Neuronal stem cell (in vitro differentiated cells): ENCODE results near the gene TEX29.

ENCODE experiments used
- DNase-seq: peaks from one replicate; pipeline ENCODE4 v3.0.0-alpha.2; 2013; ENCODE audit warnings: low spot score
- H2AFZ ChIP-seq: one replicate; pipeline ENCODE4 v1.6.1; 2013; ENCODE audit warnings: mild to moderate bottlenecking, low read length, inconsistent platforms
- H2AK5ac ChIP-seq: 2 replicates; pipeline ENCODE4 v1.6.1; 2013; ENCODE audit warnings: low read depth, mild to moderate bottlenecking, inconsistent platforms, low read length, moderate library complexity, mixed read lengths
- H2BK120ac ChIP-seq: 2 replicates; pipeline ENCODE4 v1.6.1; 2013; ENCODE audit warnings: low read depth, mild to moderate bottlenecking, inconsistent platforms, low read length, moderate library complexity, mixed read lengths
- H2BK12ac ChIP-seq: one replicate; pipeline ENCODE4 v1.6.1; 2013; ENCODE audit warnings: low read length, inconsistent platforms
- H2BK15ac ChIP-seq: 2 replicates; pipeline ENCODE4 v1.6.1; 2013; ENCODE audit warnings: mild to moderate bottlenecking, low read length, inconsistent platforms, mixed read lengths
- H2BK5ac ChIP-seq: one replicate; pipeline ENCODE4 v1.6.1; 2013; ENCODE audit warnings: inconsistent platforms, mild to moderate bottlenecking, low read length, moderate library complexity
- H3K14ac ChIP-seq: one replicate; pipeline ENCODE4 v1.6.1; 2013; ENCODE audit warnings: low read length, inconsistent platforms
- H3K18ac ChIP-seq: 2 replicates; pipeline ENCODE4 v1.6.1; 2013; ENCODE audit warnings: low read length, inconsistent platforms
- H3K23ac ChIP-seq: 2 replicates; pipeline ENCODE4 v1.6.1; 2013; ENCODE audit warnings: low read depth, mild to moderate bottlenecking, mixed read lengths, low read length, inconsistent platforms; ENCODE audit not compliant: poor library complexity
- H3K27ac ChIP-seq: replicated peaks from 3 replicates; pipeline ENCODE4 v1.5.1; 2013; ENCODE audit warnings: low read length, inconsistent platforms
- H3K27me3 ChIP-seq, 3 experiments: 2 replicates each; pipeline ENCODE4 v1.6.1; 2013; ENCODE audit warnings: low read length in 3 of 3, mild to moderate bottlenecking in 2 of 3, inconsistent platforms in 1 of 3, low read depth in 1 of 3, mixed read lengths in 1 of 3, moderate library complexity in 1 of 3; ENCODE audit not compliant: control insufficient read depth in 3 of 3, insufficient read depth in 3 of 3
- H3K36me3 ChIP-seq, 2 donors: replicated peaks in 1 of 2; 2 replicates each; pipeline ENCODE4 v1.6.1; 2013; ENCODE audit warnings: low read length in 2 of 2; ENCODE audit not compliant: control insufficient read depth in 2 of 2, insufficient read depth in 2 of 2
- H3K4ac ChIP-seq: 2 replicates; pipeline ENCODE4 v1.6.1; 2013; ENCODE audit warnings: inconsistent platforms, mild to moderate bottlenecking, low read length, moderate library complexity
- H3K4me1 ChIP-seq, 2 donors: 1 replicate in 1 of 2; 2 replicates in 1 of 2; pipeline ENCODE4 v1.6.1; 2013; ENCODE audit warnings: low read length in 2 of 2, low read depth in 1 of 2; ENCODE audit not compliant: control insufficient read depth in 2 of 2, insufficient read depth in 1 of 2
- H3K4me2 ChIP-seq: one replicate; pipeline ENCODE4 v1.6.1; 2013; ENCODE audit warnings: mild to moderate bottlenecking, low read length, inconsistent platforms; ENCODE audit not compliant: insufficient read depth, poor library complexity, severe bottlenecking
- H3K4me3 ChIP-seq, 2 donors: 2 replicates each; pipeline ENCODE4 v1.5.1; 2013; ENCODE audit warnings: low read length in 2 of 2, mild to moderate bottlenecking in 2 of 2, inconsistent platforms in 1 of 2, moderate library complexity in 1 of 2
- H3K79me1 ChIP-seq: one replicate; pipeline ENCODE4 v1.6.1; 2013; ENCODE audit warnings: low read depth, mild to moderate bottlenecking, inconsistent platforms, low read length, moderate library complexity
- H3K9ac ChIP-seq: one replicate; pipeline ENCODE4 v1.6.1; 2013; ENCODE audit warnings: mild to moderate bottlenecking, low read depth, low read length, inconsistent platforms; ENCODE audit not compliant: poor library complexity
- H3K9me3 ChIP-seq, 2 donors: replicated peaks in 1 of 2; 2 replicates each; pipeline versions ENCODE3 to v1.6.1; 2013; ENCODE audit warnings: low read length in 2 of 2, mild to moderate bottlenecking in 2 of 2, inconsistent platforms in 1 of 2, low read depth in 1 of 2, mixed read lengths in 1 of 2, moderate library complexity in 1 of 2; ENCODE audit not compliant: control insufficient read depth in 2 of 2, insufficient read depth in 1 of 2
- H4K8ac ChIP-seq: one replicate; pipeline ENCODE4 v1.6.1; 2013; ENCODE audit warnings: low read depth, mild to moderate bottlenecking, inconsistent platforms, low read length, moderate library complexity
- H4K91ac ChIP-seq: one replicate; pipeline ENCODE4 v1.6.1; 2013; ENCODE audit warnings: low read length, low read depth, mild to moderate bottlenecking, inconsistent platforms; ENCODE audit not compliant: poor library complexity
- WGBS, 2 donors: extraction: QIAGEN DNeasy Blood & Tissue Kit; methylation state at CpG; one replicate each; pipeline ENCODE4 v1.1.7; 2013; ENCODE audit warnings: missing lambda C conversion rate in 2 of 2, mixed read lengths in 1 of 2; ENCODE audit not compliant: insufficient read length in 2 of 2, insufficient replicate concordance in 1 of 2; ENCODE audit errors: extremely low coverage in 2 of 2; 5-methylcytosine and 5-hydroxymethylcytosine counted together

TEX29 gene

GRCh38 chr13:111338841-111339240 lies 18.4 kb downstream of the TEX29 start:
- Histone ChIP-seq H2BK120ac (no peak overlapping the region), H3K4ac (no peak overlapping the region), H4K91ac (no peak overlapping the region), H3K14ac (no peak overlapping the region), H2AK5ac (no peak overlapping the region), H3K27me3 (no peaks in the 10 kb centered on the region), H3K23ac (no peak overlapping the region), H2AFZ (no peak overlapping the region), H2BK15ac (no peak overlapping the region), H3K36me3 (no peaks in the 10 kb centered on the region), H3K9ac (no peak overlapping the region), H3K4me3 (no peak overlapping the region), H3K4me2 (no peak overlapping the region), H3K4me1 (no peaks in the 10 kb centered on the region), H2BK5ac (no peak overlapping the region), H3K27ac (no peak overlapping the region), H2BK12ac (no peak overlapping the region), H3K18ac (no peak overlapping the region), H3K9me3 (peaks cover 0 to 2% of the 10 kb centered on the region in 2 donors), H3K79me1 (no peaks in the 10 kb centered on the region), H4K8ac (no peak overlapping the region)
- DNase-seq = no peak
- no CpG with 5 or more reads among the region's 11 CpGs for WGBS, 2 donors

GRCh38 chr13:111339366-111340143 lies 19.1 kb downstream of the TEX29 start:
- Histone ChIP-seq H3K9me3 (no peaks in the 10 kb centered on the region), H4K91ac (no peak overlapping the region), H3K4ac (no peak overlapping the region), H4K8ac (no peak overlapping the region), H3K9ac (no peak overlapping the region), H3K4me3 (no peak overlapping the region), H3K27ac (no peak overlapping the region), H2BK15ac (no peak overlapping the region), H3K27me3 (no peaks in the 10 kb centered on the region), H2BK12ac (no peak overlapping the region), H3K4me1 (peaks cover 0 to 3% of the 10 kb centered on the region in 2 donors), H3K23ac (no peak overlapping the region), H2BK120ac (no peak overlapping the region), H3K18ac (no peak overlapping the region), H2BK5ac (no peak overlapping the region), H3K14ac (no peak overlapping the region), H2AK5ac (no peak overlapping the region), H3K36me3 (no peaks in the 10 kb centered on the region), H3K4me2 (no peak overlapping the region), H2AFZ (no peak overlapping the region), H3K79me1 (no peaks in the 10 kb centered on the region)
- DNase-seq = no peak
- WGBS, 2 donors = no CpG with 5 or more reads among the region's 29 CpGs

GRCh38 chr13:111341886-111342285 lies 21.4 kb downstream of the TEX29 start:
- Histone ChIP-seq H4K91ac (no peak overlapping the region), H3K4me2 (no peak overlapping the region), H2BK5ac (no peak overlapping the region), H3K4me3 (no peak overlapping the region), H3K9me3 (no peaks in the 10 kb centered on the region), H3K18ac (no peak overlapping the region), H2BK15ac (no peak overlapping the region), H3K79me1 (no peaks in the 10 kb centered on the region), H3K4ac (no peak overlapping the region), H3K27ac (no peak overlapping the region), H4K8ac (no peak overlapping the region), H3K23ac (no peak overlapping the region), H2AK5ac (no peak overlapping the region), H3K9ac (no peak overlapping the region), H3K14ac (no peak overlapping the region), H2AFZ (no peak overlapping the region), H3K27me3 (no peaks in the 10 kb centered on the region), H2BK120ac (no peak overlapping the region), H3K36me3 (no peaks in the 10 kb centered on the region), H3K4me1 (peaks cover 0 to 5% of the 10 kb centered on the region in 2 donors), H2BK12ac (no peak overlapping the region)
- no CpG with 5 or more reads among the region's 5 CpGs for WGBS, 2 donors
- DNase-seq = no peak

GRCh38 chr13:111342721-111343120 lies 22.3 kb downstream of the TEX29 start:
- H3K9me3 ChIP-seq = no peaks in the 10 kb centered on the region
- no peak overlapping the region for H3K4me2 ChIP-seq
- no peak overlapping the region for H3K18ac ChIP-seq
- H4K91ac ChIP-seq = no peak overlapping the region
- DNase-seq = no peak
- no peak overlapping the region for H3K4ac ChIP-seq
- H2AK5ac ChIP-seq = no peak overlapping the region
- H2BK15ac ChIP-seq = no peak overlapping the region
- H2BK12ac ChIP-seq = no peak overlapping the region
- H2BK120ac ChIP-seq = no peak overlapping the region
- no peaks in the 10 kb centered on the region for H3K27me3 ChIP-seq
- H2BK5ac ChIP-seq = no peak overlapping the region
- no peak overlapping the region for H3K4me3 ChIP-seq
- no peaks in the 10 kb centered on the region for H3K79me1 ChIP-seq
- H3K36me3 ChIP-seq = no peaks in the 10 kb centered on the region
- no peak overlapping the region for H3K14ac ChIP-seq
- no CpG with 5 or more reads among the region's 9 CpGs for WGBS, 2 donors
- H2AFZ ChIP-seq = no peak overlapping the region
- H3K4me1 ChIP-seq = peaks cover 0 to 5% of the 10 kb centered on the region in 2 donors
- no peak overlapping the region for H3K23ac ChIP-seq
- H3K9ac ChIP-seq = no peak overlapping the region
- H4K8ac ChIP-seq = no peak overlapping the region
- H3K27ac ChIP-seq = no peak overlapping the region
